B cell (primary cell): ENCODE data around the gene MKRN1.

Experiments
- CTCF ChIP-seq: fragments of 200-600 bp; IDR thresholded peaks from one replicate; pipeline ENCODE4 v1.8.0; 2022; ENCODE audit warnings: antibody characterized with exemption, mild to moderate bottlenecking
- EZH2 ChIP-seq: IDR thresholded peaks from 2 replicates; pipeline ENCODE4 v1.6.1; 2012; ENCODE audit warnings: borderline replicate concordance, low read depth, mild to moderate bottlenecking, moderate library complexity, low read length; ENCODE audit not compliant: insufficient read depth, poor library complexity, severe bottlenecking

GRCh38 chr7:140458201-140458600 is 21.1 kb downstream of the MKRN1 start:
- TF ChIP-seq EZH2 (no peak), CTCF (no peak)
